GM23338 (cell line): ENCODE results near the gene CDK18. TPM values are rescaled to one million over a fixed set of nuclear protein-coding genes. Genes with fewer than 3 reads are reported as not detected.

ENCODE experiments used
- ATAC-seq: fragments of 200-7000 bp; cut with Tn5 transposase; 3 replicates; pipeline ENCODE4 v1.9.1; 2020
- DNase-seq: peaks from one replicate; pipeline ENCODE4 v3.0.0-alpha.2; 2015; ENCODE audit warnings: low spot score
- H2AFZ ChIP-seq: fragments of 200-600 bp; sonication (generic); 2 replicates; pipeline ENCODE4 v1.8.0; 2016; ENCODE audit warnings: antibody characterized with exemption, mild to moderate bottlenecking, moderate library complexity
- H3F3A ChIP-seq: fragments of 200-600 bp; sonication (generic); replicated peaks from 2 replicates; pipeline ENCODE4 v1.8.0; 2017; ENCODE audit warnings: antibody characterized with exemption, mixed run types, low read depth
- H3K27ac ChIP-seq: fragments of 200-600 bp; sonication (generic); 2 replicates; pipeline ENCODE4 v1.6.1; 2016; ENCODE audit warnings: low read depth
- H3K27me3 ChIP-seq: fragments of 200-600 bp; sonication (generic); 2 replicates; pipeline ENCODE4 v1.8.0; 2016; ENCODE audit warnings: mild to moderate bottlenecking, mixed run types, moderate library complexity; ENCODE audit not compliant: insufficient read depth
- H3K36me3 ChIP-seq: fragments of 200-600 bp; sonication (generic); 2 replicates; pipeline ENCODE4 v1.8.0; 2016; ENCODE audit warnings: mild to moderate bottlenecking; ENCODE audit not compliant: insufficient read depth
- H3K4me1 ChIP-seq: fragments of 200-600 bp; sonication (generic); 2 replicates; pipeline ENCODE4 v1.8.0; 2016; ENCODE audit warnings: mild to moderate bottlenecking, moderate library complexity; ENCODE audit not compliant: insufficient read depth
- H3K4me2 ChIP-seq: fragments of 200-600 bp; sonication (generic); 2 replicates; pipeline ENCODE4 v1.7.1; 2017; ENCODE audit warnings: mixed run types
- H3K4me3 ChIP-seq: fragments of 200-600 bp; sonication (generic); 2 replicates; pipeline ENCODE4 v1.6.1; 2016; ENCODE audit warnings: mixed run types
- H3K79me2 ChIP-seq: fragments of 200-600 bp; sonication (generic); replicated peaks from 2 replicates; pipeline ENCODE4 v1.8.0; 2017; ENCODE audit warnings: mild to moderate bottlenecking; ENCODE audit not compliant: insufficient read depth
- H3K9me2 ChIP-seq: fragments of 200-600 bp; sonication (generic); 2 replicates; pipeline ENCODE4 v1.8.0; 2017; ENCODE audit not compliant: insufficient read depth
- H4K20me1 ChIP-seq: fragments of 200-600 bp; sonication (generic); replicated peaks from 2 replicates; pipeline ENCODE4 v1.8.0; 2017; ENCODE audit warnings: mild to moderate bottlenecking; ENCODE audit not compliant: insufficient read depth
- H3K27ac Mint-ChIP-seq: 2 replicates; pipeline ENCODE4 v1.8.0; 2020; ENCODE audit warnings: inconsistent platforms, mild to moderate bottlenecking, moderate library complexity, mixed read lengths
- H3K27me3 Mint-ChIP-seq: 3 replicates; pipeline ENCODE4 v1.8.0; 2022; ENCODE audit warnings: low read depth, mild to moderate bottlenecking, moderate library complexity, mixed read lengths, inconsistent platforms; ENCODE audit not compliant: insufficient read depth, poor library complexity
- H3K36me3 Mint-ChIP-seq: 3 replicates; pipeline ENCODE4 v1.8.0; 2021; ENCODE audit warnings: low read depth, mild to moderate bottlenecking, inconsistent platforms, moderate library complexity, mixed read lengths
- H3K4me1 Mint-ChIP-seq: 3 replicates; pipeline ENCODE4 v1.8.0; 2020; ENCODE audit warnings: mild to moderate bottlenecking, inconsistent platforms, mixed read lengths
- H3K4me3 Mint-ChIP-seq: 3 replicates; pipeline ENCODE4 v1.8.0; 2021; ENCODE audit warnings: moderate library complexity, mild to moderate bottlenecking, inconsistent platforms, mixed read lengths
- H3K9me3 Mint-ChIP-seq: 3 replicates; pipeline ENCODE4 v1.8.0; 2020; ENCODE audit warnings: moderate library complexity, mild to moderate bottlenecking, inconsistent platforms, mixed read lengths
- CREB1 ChIP-seq: fragments of 250-450 bp; sonication (Bioruptor Pico); IDR thresholded peaks from 2 replicates; pipeline ENCODE4 v1.5.0; 2020; ENCODE audit warnings: low read depth, mild to moderate bottlenecking, moderate library complexity
- CTCF ChIP-seq, 2 experiments: fragments of 200-600 bp in 1 of 2; sonication (generic) in 1 of 2; conservative IDR thresholded peaks; 2 replicates each; pipeline versions ENCODE4 v1.5.1 to v1.6.1; 2016 to 2017; ENCODE audit warnings: antibody characterized with exemption in 2 of 2, low read depth in 2 of 2, mild to moderate bottlenecking in 2 of 2, moderate library complexity in 1 of 2
- EZH2 ChIP-seq: fragments of 200-600 bp; sonication (generic); IDR thresholded peaks from one replicate; pipeline ENCODE4 v1.8.0; 2017; ENCODE audit warnings: antibody characterized with exemption, mild to moderate bottlenecking, low read depth; ENCODE audit not compliant: unreplicated experiment
- EZH2phosphoT487 ChIP-seq: fragments of 200-600 bp; sonication (generic); IDR thresholded peaks from one replicate; pipeline ENCODE4 v1.8.1; 2018; ENCODE audit warnings: antibody characterized with exemption; ENCODE audit not compliant: unreplicated experiment
- JUNB ChIP-seq: IDR thresholded peaks from one replicate; pipeline ENCODE4 v1.6.1; 2016; ENCODE audit warnings: antibody characterized with exemption; ENCODE audit not compliant: unreplicated experiment
- NANOG ChIP-seq: IDR thresholded peaks from 2 replicates; pipeline ENCODE4 v1.6.1; 2016; ENCODE audit warnings: antibody characterized with exemption, borderline replicate concordance
- POLR2AphosphoS5 ChIP-seq: IDR thresholded peaks from 2 replicates; pipeline ENCODE4 v1.6.1; 2016; ENCODE audit warnings: antibody characterized with exemption, low read depth
- STAT1 ChIP-seq: IDR thresholded peaks from one replicate; pipeline ENCODE4 v1.6.1; 2016; ENCODE audit warnings: antibody characterized with exemption; ENCODE audit not compliant: unreplicated experiment
- ZNF114 ChIP-seq: fragments of 250-450 bp; sonication (Bioruptor Pico); IDR thresholded peaks from 2 replicates; pipeline ENCODE4 v1.5.0; 2020; ENCODE audit warnings: mild to moderate bottlenecking, moderate library complexity
- ZNF331 ChIP-seq: fragments of 250-450 bp; sonication (Bioruptor Pico); IDR thresholded peaks from 2 replicates; pipeline ENCODE4 v1.5.0; 2020; ENCODE audit warnings: low read depth, mild to moderate bottlenecking, moderate library complexity
- polyA plus RNA-seq: library from polyadenylated mRNA; unstranded; fragments of >200 nt; fragmentation: Nextera tagmentation; extraction: Ambion mirVana; gene quantifications from 2 replicates; pipeline ENCODE4 v1.2.1, GENCODE V29; 2016
- total RNA-seq: library from RNA; depleted of rRNA; stranded (reverse); fragments of >200 nt; shearing (Covaris generic); gene quantifications from 2 replicates; pipeline ENCODE4 v1.2.3, GENCODE V29; 2014
- TF ChIP-seq, protein P1 (sequence below): fragments of 250-450 bp; sonication (Bioruptor Pico); IDR thresholded peaks from 2 replicates; pipeline ENCODE4 v1.5.0; 2020; ENCODE audit warnings: mild to moderate bottlenecking, moderate library complexity
- TF ChIP-seq, protein P2 (sequence below): IDR thresholded peaks from 2 replicates; pipeline ENCODE4 v1.6.1; 2016; ENCODE audit warnings: antibody characterized with exemption
- TF ChIP-seq, protein P3 (sequence below): IDR thresholded peaks from one replicate; pipeline ENCODE4 v1.6.1; 2018; ENCODE audit warnings: antibody characterized with exemption; ENCODE audit not compliant: unreplicated experiment

The CDK18 gene
- total and polyA plus RNA-seq, 2 experiments from 2014 or later, result 21.1 to 46.5 TPM

DNA sequence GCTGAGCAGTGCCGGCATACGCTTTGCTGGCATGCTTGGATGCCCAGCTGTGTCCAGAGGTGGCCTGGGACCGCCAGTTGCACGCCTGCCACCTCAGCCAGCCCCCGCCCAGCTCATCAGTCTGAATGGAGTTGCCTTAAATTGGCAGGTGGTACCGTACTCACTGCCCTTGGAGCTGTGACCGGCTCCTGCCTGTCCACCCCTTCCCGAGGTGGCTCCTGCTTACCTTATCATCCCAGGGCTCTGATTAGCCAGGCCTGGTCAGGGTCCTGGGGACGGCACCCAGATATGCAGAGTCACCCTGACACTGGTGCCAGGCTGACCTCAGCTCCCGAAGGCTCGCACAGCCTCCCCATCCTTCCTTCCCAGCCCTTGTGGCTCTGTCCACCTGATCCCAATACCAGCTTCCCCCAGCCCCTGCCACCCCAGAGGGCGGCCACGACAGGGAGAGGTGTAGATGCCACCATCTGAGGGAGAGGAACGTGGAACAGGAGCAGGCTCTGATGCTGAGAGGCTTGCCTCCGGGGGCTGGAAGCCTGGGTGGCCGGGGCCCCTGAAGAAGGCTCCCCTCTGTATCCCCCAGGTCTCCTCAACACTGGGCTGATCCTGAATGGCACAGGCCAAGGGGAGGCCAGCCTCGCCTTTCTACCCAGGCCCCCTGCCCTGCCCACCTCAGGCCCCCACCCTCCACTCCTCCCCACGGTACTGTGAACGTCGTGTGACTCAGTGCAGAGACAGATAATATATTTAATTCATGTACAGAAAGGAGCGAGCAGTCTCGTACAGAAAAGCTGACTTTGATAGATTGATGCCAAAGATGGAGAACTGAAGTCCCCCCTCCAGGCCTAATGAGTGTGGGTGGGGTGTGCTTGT lies 27.8 kb downstream of the CDK18 start:
- ATAC-seq (no peak), DNase-seq (no peak)
- peaks cover 19% of the 10 kb centered on the region for H3K27me3 Mint-ChIP-seq

More for the DNA sequence above, 27.8 kb downstream of the CDK18 start:
- H3K36me3 Mint-ChIP-seq, result peaks cover 29% of the 10 kb centered on the region
- no peaks in the 10 kb centered on the region for H3K79me2 ChIP-seq
- no peak overlapping the region for H3K27ac ChIP-seq
- no peaks in the 10 kb centered on the region for H3K27me3 ChIP-seq
- H3K27ac Mint-ChIP-seq, result no peak overlapping the region
- peaks cover 5% of the 10 kb centered on the region; the same call in 1 of the 2 replicates for H3F3A ChIP-seq
- TF ChIP-seq JUNB, result no peak
- no peak for TF ChIP-seq CREB1
- no peak for TF ChIP-seq POLR2AphosphoS5
- TF ChIP-seq, protein P1, sequence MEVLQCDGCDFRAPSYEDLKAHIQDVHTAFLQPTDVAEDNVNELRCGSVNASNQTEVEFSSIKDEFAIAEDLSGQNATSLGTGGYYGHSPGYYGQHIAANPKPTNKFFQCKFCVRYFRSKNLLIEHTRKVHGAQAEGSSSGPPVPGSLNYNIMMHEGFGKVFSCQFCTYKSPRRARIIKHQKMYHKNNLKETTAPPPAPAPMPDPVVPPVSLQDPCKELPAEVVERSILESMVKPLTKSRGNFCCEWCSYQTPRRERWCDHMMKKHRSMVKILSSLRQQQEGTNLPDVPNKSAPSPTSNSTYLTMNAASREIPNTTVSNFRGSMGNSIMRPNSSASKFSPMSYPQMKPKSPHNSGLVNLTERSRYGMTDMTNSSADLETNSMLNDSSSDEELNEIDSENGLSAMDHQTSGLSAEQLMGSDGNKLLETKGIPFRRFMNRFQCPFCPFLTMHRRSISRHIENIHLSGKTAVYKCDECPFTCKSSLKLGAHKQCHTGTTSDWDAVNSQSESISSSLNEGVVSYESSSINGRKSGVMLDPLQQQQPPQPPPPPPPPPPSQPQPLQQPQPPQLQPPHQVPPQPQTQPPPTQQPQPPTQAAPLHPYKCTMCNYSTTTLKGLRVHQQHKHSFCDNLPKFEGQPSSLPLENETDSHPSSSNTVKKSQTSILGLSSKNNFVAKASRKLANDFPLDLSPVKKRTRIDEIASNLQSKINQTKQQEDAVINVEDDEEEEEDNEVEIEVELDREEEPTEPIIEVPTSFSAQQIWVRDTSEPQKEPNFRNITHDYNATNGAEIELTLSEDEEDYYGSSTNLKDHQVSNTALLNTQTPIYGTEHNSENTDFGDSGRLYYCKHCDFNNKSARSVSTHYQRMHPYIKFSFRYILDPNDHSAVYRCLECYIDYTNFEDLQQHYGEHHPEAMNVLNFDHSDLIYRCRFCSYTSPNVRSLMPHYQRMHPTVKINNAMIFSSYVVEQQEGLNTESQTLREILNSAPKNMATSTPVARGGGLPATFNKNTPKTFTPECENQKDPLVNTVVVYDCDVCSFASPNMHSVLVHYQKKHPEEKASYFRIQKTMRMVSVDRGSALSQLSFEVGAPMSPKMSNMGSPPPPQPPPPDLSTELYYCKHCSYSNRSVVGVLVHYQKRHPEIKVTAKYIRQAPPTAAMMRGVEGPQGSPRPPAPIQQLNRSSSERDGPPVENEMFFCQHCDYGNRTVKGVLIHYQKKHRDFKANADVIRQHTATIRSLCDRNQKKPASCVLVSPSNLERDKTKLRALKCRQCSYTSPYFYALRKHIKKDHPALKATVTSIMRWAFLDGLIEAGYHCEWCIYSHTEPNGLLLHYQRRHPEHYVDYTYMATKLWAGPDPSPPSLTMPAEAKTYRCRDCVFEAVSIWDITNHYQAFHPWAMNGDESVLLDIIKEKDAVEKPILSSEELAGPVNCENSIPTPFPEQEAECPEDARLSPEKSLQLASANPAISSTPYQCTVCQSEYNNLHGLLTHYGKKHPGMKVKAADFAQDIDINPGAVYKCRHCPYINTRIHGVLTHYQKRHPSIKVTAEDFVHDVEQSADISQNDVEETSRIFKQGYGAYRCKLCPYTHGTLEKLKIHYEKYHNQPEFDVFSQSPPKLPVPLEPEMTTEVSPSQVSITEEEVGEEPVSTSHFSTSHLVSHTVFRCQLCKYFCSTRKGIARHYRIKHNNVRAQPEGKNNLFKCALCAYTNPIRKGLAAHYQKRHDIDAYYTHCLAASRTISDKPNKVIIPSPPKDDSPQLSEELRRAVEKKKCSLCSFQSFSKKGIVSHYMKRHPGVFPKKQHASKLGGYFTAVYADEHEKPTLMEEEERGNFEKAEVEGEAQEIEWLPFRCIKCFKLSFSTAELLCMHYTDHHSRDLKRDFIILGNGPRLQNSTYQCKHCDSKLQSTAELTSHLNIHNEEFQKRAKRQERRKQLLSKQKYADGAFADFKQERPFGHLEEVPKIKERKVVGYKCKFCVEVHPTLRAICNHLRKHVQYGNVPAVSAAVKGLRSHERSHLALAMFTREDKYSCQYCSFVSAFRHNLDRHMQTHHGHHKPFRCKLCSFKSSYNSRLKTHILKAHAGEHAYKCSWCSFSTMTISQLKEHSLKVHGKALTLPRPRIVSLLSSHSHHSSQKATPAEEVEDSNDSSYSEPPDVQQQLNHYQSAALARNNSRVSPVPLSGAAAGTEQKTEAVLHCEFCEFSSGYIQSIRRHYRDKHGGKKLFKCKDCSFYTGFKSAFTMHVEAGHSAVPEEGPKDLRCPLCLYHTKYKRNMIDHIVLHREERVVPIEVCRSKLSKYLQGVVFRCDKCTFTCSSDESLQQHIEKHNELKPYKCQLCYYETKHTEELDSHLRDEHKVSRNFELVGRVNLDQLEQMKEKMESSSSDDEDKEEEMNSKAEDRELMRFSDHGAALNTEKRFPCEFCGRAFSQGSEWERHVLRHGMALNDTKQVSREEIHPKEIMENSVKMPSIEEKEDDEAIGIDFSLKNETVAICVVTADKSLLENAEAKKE (CRISPR knock-in tag), result no peak
- TF ChIP-seq, protein P2, sequence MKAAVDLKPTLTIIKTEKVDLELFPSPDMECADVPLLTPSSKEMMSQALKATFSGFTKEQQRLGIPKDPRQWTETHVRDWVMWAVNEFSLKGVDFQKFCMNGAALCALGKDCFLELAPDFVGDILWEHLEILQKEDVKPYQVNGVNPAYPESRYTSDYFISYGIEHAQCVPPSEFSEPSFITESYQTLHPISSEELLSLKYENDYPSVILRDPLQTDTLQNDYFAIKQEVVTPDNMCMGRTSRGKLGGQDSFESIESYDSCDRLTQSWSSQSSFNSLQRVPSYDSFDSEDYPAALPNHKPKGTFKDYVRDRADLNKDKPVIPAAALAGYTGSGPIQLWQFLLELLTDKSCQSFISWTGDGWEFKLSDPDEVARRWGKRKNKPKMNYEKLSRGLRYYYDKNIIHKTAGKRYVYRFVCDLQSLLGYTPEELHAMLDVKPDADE, result no peak
- TF ChIP-seq ZNF114 (CRISPR knock-in tag), result no peak
- TF ChIP-seq EZH2phosphoT487, result no peak
- TF ChIP-seq NANOG, result no peak
- no peak for TF ChIP-seq ZNF331 (CRISPR knock-in tag)
- no peak for TF ChIP-seq EZH2
- TF ChIP-seq, protein P3, sequence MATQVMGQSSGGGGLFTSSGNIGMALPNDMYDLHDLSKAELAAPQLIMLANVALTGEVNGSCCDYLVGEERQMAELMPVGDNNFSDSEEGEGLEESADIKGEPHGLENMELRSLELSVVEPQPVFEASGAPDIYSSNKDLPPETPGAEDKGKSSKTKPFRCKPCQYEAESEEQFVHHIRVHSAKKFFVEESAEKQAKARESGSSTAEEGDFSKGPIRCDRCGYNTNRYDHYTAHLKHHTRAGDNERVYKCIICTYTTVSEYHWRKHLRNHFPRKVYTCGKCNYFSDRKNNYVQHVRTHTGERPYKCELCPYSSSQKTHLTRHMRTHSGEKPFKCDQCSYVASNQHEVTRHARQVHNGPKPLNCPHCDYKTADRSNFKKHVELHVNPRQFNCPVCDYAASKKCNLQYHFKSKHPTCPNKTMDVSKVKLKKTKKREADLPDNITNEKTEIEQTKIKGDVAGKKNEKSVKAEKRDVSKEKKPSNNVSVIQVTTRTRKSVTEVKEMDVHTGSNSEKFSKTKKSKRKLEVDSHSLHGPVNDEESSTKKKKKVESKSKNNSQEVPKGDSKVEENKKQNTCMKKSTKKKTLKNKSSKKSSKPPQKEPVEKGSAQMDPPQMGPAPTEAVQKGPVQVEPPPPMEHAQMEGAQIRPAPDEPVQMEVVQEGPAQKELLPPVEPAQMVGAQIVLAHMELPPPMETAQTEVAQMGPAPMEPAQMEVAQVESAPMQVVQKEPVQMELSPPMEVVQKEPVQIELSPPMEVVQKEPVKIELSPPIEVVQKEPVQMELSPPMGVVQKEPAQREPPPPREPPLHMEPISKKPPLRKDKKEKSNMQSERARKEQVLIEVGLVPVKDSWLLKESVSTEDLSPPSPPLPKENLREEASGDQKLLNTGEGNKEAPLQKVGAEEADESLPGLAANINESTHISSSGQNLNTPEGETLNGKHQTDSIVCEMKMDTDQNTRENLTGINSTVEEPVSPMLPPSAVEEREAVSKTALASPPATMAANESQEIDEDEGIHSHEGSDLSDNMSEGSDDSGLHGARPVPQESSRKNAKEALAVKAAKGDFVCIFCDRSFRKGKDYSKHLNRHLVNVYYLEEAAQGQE, result no peak
- no peak for TF ChIP-seq CTCF (conservative IDR thresholded peaks at IDR 0.05; ENCODE audit: low read depth in 2 of 2)
- TF ChIP-seq STAT1, result no peak
- H4K20me1 ChIP-seq, result no peaks in the 10 kb centered on the region
- no peak overlapping the region for H2AFZ ChIP-seq
- H3K4me2 ChIP-seq, result no peak overlapping the region
- peaks cover 18% of the 10 kb centered on the region for H3K4me1 Mint-ChIP-seq
- no peaks in the 10 kb centered on the region for H3K9me2 ChIP-seq
- H3K4me3 Mint-ChIP-seq, result no peak overlapping the region
- H3K4me3 ChIP-seq, result no peak overlapping the region
- H3K4me1 ChIP-seq, result peaks cover 9% of the 10 kb centered on the region
- peaks cover 2% of the 10 kb centered on the region; the same call in 2 of the 3 replicates for H3K9me3 Mint-ChIP-seq
- no peaks in the 10 kb centered on the region; the same call in 1 of the 2 replicates for H3K36me3 ChIP-seq
